ENCODE measurements around the gene GOLGA1. TPM values are rescaled to one million over a fixed set of nuclear protein-coding genes. Genes with fewer than 3 reads are reported as not detected.

Gene GOLGA1
- total and polyA plus RNA-seq, 2 of the 13 experiments (the other 11 are each of a cell fraction or from before 2014, with no cell fraction given), result 12.7 to 15.9 TPM

DNA sequence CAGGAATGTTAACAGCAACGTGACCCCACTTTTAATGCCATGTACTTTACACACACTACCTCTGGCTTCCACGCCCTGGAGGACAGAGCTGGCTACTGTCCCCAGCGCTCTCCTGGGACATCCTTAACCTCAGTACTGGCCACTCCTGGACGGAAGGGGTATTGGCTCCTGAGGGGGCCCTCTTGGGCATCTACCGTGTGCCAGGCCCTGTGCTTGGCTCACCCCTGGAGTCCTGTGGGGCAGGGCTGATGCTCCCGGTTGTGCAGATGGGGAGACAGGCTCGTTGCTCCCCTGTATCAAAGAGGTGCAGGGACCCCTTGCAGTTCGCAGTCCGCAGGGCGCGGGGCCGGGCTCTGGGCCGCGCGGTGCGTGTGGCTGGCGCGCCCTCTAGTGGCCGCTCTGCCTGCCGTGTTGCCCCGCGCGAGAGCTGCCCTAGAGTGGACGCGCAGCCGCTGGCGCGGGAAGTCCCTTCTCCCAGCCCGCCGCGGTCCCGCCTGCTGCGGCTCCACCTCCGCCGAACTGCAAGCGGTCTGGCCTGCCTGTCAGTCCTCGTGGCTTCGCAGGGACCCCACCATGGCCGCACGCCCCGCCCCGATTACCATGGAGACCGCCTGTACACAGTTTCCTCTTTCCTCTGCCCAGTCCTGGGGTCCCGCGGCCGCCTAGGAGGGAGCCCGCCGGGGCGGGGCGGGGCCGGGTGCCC is 87.9 kb downstream of the GOLGA1 start, which contains the start of gene WDR38 (continued):
- TF ChIP-seq, protein P1, sequence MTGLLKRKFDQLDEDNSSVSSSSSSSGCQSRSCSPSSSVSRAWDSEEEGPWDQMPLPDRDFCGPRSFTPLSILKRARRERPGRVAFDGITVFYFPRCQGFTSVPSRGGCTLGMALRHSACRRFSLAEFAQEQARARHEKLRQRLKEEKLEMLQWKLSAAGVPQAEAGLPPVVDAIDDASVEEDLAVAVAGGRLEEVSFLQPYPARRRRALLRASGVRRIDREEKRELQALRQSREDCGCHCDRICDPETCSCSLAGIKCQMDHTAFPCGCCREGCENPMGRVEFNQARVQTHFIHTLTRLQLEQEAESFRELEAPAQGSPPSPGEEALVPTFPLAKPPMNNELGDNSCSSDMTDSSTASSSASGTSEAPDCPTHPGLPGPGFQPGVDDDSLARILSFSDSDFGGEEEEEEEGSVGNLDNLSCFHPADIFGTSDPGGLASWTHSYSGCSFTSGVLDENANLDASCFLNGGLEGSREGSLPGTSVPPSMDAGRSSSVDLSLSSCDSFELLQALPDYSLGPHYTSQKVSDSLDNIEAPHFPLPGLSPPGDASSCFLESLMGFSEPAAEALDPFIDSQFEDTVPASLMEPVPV (CRISPR knock-in tag; IDR thresholded peaks at IDR 0.05), result no peak
- 0 out of 2 replicates have a peak, but pooled peaks have one; percentile 69 for TF ChIP-seq ZBTB7B (CRISPR knock-in tag; IDR thresholded peaks at IDR 0.05)
- TF ChIP-seq, protein P2, sequence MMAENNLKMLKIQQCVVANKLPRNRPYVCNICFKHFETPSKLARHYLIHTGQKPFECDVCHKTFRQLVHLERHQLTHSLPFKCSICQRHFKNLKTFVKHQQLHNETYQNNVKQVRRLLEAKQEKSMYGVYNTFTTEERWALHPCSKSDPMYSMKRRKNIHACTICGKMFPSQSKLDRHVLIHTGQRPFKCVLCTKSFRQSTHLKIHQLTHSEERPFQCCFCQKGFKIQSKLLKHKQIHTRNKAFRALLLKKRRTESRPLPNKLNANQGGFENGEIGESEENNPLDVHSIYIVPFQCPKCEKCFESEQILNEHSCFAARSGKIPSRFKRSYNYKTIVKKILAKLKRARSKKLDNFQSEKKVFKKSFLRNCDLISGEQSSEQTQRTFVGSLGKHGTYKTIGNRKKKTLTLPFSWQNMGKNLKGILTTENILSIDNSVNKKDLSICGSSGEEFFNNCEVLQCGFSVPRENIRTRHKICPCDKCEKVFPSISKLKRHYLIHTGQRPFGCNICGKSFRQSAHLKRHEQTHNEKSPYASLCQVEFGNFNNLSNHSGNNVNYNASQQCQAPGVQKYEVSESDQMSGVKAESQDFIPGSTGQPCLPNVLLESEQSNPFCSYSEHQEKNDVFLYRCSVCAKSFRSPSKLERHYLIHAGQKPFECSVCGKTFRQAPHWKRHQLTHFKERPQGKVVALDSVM (CRISPR knock-in tag; IDR thresholded peaks at IDR 0.05), result 0 out of 2 replicates have a peak, but pooled peaks have one; percentile 40
- no peak for TF ChIP-seq RAD51 (IDR thresholded peaks at IDR 0.05; ENCODE audit: borderline replicate concordance)
- no peak for TF ChIP-seq SRSF4 (IDR thresholded peaks at IDR 0.05; ENCODE audit: low read depth, low read length, poor library complexity, severe bottlenecking)
- TF ChIP-seq ZNF124 (CRISPR knock-in tag; IDR thresholded peaks at IDR 0.05), result peak; percentile 28; the same call in 1 of the 2 replicates
- TF ChIP-seq, protein P3, sequence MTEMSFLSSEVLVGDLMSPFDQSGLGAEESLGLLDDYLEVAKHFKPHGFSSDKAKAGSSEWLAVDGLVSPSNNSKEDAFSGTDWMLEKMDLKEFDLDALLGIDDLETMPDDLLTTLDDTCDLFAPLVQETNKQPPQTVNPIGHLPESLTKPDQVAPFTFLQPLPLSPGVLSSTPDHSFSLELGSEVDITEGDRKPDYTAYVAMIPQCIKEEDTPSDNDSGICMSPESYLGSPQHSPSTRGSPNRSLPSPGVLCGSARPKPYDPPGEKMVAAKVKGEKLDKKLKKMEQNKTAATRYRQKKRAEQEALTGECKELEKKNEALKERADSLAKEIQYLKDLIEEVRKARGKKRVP (CRISPR knock-in tag; IDR thresholded peaks at IDR 0.05), result no peak
- TF ChIP-seq FOSL1 (CRISPR knock-in tag; IDR thresholded peaks at IDR 0.05; ENCODE audit: borderline replicate concordance), result no peak
- peak; percentile 26; the same call in 1 of the 2 replicates for TF ChIP-seq TBP (CRISPR knock-in tag; IDR thresholded peaks at IDR 0.05)
- TF ChIP-seq ZNF557 (CRISPR knock-in tag; IDR thresholded peaks at IDR 0.05), result no peak
- no peak for TF ChIP-seq PBX2 (CRISPR knock-in tag; IDR thresholded peaks at IDR 0.05)
- peak; percentile 41; the same call in 1 of the 2 replicates for TF ChIP-seq TMF1 (CRISPR knock-in tag; IDR thresholded peaks at IDR 0.05; ENCODE audit: low read depth)
- no peak for TF ChIP-seq ZNF792 (CRISPR knock-in tag; IDR thresholded peaks at IDR 0.05)
- peak; percentile 53 for TF ChIP-seq KDM2A (CRISPR knock-in tag; IDR thresholded peaks at IDR 0.05; ENCODE audit: borderline replicate concordance, low read depth)
- no peak; the same call in 1 of the 2 replicates for TF ChIP-seq FOSL2 (CRISPR knock-in tag; IDR thresholded peaks at IDR 0.05)
- TF ChIP-seq ZNF530 (CRISPR knock-in tag; IDR thresholded peaks at IDR 0.05; ENCODE audit: low read depth), result no peak
- TF ChIP-seq, protein P4, sequence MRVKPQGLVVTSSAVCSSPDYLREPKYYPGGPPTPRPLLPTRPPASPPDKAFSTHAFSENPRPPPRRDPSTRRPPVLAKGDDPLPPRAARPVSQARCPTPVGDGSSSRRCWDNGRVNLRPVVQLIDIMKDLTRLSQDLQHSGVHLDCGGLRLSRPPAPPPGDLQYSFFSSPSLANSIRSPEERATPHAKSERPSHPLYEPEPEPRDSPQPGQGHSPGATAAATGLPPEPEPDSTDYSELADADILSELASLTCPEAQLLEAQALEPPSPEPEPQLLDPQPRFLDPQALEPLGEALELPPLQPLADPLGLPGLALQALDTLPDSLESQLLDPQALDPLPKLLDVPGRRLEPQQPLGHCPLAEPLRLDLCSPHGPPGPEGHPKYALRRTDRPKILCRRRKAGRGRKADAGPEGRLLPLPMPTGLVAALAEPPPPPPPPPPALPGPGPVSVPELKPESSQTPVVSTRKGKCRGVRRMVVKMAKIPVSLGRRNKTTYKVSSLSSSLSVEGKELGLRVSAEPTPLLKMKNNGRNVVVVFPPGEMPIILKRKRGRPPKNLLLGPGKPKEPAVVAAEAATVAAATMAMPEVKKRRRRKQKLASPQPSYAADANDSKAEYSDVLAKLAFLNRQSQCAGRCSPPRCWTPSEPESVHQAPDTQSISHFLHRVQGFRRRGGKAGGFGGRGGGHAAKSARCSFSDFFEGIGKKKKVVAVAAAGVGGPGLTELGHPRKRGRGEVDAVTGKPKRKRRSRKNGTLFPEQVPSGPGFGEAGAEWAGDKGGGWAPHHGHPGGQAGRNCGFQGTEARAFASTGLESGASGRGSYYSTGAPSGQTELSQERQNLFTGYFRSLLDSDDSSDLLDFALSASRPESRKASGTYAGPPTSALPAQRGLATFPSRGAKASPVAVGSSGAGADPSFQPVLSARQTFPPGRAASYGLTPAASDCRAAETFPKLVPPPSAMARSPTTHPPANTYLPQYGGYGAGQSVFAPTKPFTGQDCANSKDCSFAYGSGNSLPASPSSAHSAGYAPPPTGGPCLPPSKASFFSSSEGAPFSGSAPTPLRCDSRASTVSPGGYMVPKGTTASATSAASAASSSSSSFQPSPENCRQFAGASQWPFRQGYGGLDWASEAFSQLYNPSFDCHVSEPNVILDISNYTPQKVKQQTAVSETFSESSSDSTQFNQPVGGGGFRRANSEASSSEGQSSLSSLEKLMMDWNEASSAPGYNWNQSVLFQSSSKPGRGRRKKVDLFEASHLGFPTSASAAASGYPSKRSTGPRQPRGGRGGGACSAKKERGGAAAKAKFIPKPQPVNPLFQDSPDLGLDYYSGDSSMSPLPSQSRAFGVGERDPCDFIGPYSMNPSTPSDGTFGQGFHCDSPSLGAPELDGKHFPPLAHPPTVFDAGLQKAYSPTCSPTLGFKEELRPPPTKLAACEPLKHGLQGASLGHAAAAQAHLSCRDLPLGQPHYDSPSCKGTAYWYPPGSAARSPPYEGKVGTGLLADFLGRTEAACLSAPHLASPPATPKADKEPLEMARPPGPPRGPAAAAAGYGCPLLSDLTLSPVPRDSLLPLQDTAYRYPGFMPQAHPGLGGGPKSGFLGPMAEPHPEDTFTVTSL (CRISPR knock-in tag; IDR thresholded peaks at IDR 0.05; ENCODE audit: borderline replicate concordance), result no peak
- TF ChIP-seq ATRX (CRISPR knock-in tag; IDR thresholded peaks at IDR 0.05; ENCODE audit: borderline replicate concordance), result no peak

Measured in HepG2 (cell line).